ENCODE data around the gene ADAMTS9. TPM values are rescaled to one million over a fixed set of nuclear protein-coding genes. Genes with fewer than 3 reads are reported as not detected.

ADAMTS9 gene
- total RNA-seq, 1 donor from 2014 or later: 0.81 TPM

DNA sequence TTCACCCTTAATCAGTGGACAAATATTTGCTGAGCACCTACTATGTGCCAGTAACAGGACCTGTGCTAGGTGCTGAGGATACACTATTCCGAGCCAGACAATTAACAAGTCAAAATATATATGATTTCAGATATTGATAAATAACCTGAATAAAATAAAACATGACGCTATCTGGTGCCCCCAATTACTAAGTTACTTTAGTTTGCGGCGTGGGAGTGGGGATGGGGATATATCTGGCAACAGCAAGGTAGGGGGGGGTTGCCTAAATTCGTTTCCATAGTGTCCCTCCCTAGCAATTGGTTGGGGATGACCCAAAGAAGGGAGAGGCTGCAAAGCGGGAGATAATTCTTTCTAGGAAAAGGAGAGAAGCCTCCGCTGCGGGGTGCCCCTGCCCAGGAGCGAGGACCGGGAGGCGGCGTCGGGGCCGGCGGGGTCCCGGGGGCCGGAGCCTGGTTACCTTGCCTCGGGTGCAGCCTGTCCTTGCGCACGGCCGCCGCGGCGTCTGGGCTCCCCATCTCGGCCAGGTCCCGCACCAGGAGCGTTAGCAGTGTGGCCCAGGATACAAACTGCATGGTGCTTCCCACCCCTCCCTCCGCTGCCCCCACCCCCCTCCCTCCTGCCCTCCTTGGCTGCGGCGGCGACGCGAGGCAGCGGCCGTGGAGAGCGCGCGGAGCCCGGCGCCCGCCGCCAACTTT is 567 bp downstream of the ADAMTS9 start:
- ATAC-seq: no peak
- DNase-seq (ENCODE audit: low spot score): no peak

DNA sequence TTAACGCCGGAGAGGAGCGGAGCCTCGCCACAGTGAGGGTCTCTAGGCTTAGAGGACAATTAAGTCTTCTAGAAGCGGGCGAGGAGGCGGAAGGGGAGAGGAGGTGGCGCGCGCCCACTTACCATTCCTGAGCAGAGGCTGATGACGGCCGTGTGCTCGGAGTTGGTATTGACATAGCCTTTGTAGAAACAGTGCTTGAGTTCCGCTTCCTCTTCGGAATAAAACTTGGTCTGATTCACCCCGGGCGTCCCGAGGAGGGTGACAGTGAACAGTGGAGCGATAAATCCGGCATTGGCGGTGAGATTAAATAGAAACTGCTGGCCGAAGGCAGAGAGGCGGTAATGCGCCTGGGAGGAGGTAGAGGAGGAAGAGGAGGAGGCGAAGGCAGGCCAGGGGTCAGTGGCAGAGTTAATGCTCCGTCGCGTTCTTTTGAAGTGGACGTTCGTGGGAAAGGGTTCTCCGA is 1.3 kb downstream of the ADAMTS9 start:
- DNase-seq (ENCODE audit: low spot score): no peak
- peak; percentile 42 for ATAC-seq

DNA sequence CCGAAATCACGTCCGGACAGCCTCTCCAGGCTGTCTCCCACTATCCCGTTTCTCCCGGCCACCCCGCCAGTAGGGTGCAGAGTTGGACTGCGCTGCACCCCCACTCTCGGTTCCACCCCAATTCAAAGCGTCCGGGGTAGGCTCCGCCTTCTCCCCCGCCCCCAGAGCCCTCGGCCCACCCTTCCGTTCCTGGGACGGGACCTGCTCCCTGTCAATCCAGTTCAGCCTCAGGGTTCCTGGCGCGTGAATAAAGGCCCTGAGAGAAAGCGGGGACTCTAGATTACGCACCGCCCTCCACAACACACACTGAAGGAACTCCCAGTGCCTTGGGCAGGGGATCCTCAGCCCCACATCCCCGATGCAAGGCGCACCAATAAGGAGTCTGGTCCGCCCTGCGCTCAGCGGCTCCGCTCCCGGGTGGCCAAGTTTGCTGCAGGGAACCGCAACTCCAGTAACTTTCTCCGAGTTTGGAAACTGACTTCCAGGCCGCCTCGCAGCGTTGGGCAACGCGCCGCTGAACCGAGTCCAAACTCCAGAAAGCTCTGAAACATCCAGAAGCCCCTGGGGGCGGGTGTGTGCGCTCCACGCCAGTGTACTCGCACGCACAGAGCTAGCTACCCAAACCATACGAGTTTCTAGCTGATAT is 1.9 kb downstream of the ADAMTS9 start:
- peak; percentile 84 for DNase-seq (ENCODE audit: low spot score)
- ATAC-seq: peak; percentile 89

DNA sequence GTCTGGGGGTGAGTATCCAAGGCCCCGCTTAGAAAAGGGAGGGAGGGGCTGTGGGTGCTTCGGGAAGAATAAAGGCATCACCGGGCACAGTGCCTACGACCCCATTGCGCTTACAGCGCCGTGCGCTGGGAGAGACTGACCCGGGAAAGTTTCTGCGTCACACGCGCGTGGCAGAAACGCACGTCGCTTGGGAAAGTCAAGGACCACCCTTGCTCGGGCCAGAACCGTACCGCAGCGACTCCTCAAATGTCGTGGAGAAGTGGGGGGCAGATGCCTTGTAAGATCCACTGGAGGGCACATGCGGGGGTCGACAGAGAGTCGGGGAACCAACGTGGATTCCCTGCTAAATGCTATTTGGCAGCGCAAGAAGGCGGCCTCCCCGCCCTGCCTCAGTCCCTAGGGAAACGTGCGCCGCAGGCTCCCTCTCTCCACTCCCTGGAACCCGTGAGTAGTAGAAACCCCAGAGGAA is 2.4 kb downstream of the ADAMTS9 start:
- DNase-seq (ENCODE audit: low spot score) (peak; percentile 51), ATAC-seq (peak; percentile 4)

- peak; percentile 7 for ATAC-seq
- DNase-seq (ENCODE audit: low spot score): no peak
Measured at GRCh38 chr3:64684715-64685261, 3.0 kb downstream of the ADAMTS9 start.

GRCh38 chr3:64681827-64682226 is 6.0 kb downstream of the ADAMTS9 start:
- DNase-seq (ENCODE audit: low spot score) (no peak), ATAC-seq (no peak)

GRCh38 chr3:64681015-64681414 is 6.8 kb downstream of the ADAMTS9 start:
- no peak for ATAC-seq

DNA sequence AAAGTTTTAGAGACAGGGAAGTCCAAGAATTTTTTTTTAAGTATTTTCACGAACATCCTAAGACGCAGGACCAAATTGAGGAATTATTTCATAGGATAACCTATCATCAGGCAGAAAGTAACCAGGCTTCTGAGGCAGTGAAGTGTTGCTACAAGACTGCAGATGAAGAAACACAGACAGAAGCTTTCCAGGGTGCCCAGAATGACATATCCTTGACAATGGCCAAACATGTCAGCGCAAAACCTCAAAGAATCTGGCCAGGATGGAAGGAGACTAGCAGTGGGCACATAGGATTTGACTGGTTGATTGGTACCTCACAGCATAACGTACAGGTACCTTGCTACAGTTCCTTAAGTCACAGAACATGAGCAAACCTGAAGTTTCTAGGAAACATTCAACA is 7.5 kb downstream of the ADAMTS9 start:
- no peak for ATAC-seq
- no peak for DNase-seq (ENCODE audit: low spot score)

More at GRCh38 chr3:64681015-64681414, 6.8 kb downstream of the ADAMTS9 start:
- no peak for DNase-seq (ENCODE audit: low spot score)

DNA sequence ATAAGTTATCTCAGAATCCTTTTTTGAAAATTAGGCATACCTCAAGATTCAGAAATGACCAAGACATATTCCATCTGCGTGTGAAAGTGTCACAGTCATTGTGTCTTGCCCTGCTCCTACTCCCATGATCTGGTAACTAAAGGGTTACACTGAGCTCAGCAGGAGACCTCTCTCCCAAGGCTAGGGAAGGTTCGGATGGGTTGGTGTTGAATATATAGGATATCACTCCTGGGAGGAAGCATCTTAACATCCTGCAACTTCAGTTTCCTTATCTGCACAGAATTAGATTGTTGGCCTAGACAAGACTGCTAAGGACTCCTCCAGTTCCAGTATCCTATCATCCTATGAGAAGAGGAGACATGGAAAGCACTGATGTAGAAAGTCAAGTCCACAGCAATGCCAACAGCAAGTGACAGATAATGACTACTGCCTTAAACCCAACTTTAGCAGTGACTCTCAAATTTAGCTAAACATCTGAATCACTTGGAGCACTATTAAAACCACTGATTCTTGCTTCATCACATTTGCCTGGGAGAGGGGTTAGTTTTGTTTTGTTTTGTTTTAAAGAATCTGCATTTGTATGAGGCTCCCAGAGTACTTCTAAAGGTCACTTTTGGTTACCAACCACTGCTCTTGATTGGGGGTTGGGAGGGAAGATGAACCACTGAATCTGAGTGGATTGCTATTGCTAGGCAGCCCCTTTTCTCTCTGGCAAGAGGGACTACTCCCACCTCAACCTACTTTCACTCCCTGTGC is 9.7 kb downstream of the ADAMTS9 start:
- DNase-seq (ENCODE audit: low spot score) (no peak), ATAC-seq (no peak)

DNA sequence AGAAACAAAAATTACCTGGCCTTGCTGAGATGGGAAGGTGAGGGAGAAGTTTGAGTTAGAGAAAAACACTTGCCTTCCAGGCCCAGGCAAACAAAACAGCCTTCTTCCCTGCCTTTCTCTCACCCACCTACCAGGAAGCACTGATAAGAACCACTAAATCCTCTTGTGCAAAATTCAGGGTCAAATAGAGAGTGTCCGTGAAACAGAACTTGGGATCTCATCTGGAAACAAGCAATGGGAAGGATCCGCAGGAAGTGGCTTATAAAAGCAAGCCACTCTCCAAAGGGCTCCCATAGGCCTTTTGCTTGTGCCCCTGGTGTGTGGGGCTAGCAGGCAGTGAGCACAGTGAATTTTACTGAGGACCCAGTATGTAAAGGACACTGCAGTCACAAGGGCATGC is 11.0 kb downstream of the ADAMTS9 start:
- ATAC-seq (no peak), DNase-seq (ENCODE audit: low spot score) (no peak)

DNA sequence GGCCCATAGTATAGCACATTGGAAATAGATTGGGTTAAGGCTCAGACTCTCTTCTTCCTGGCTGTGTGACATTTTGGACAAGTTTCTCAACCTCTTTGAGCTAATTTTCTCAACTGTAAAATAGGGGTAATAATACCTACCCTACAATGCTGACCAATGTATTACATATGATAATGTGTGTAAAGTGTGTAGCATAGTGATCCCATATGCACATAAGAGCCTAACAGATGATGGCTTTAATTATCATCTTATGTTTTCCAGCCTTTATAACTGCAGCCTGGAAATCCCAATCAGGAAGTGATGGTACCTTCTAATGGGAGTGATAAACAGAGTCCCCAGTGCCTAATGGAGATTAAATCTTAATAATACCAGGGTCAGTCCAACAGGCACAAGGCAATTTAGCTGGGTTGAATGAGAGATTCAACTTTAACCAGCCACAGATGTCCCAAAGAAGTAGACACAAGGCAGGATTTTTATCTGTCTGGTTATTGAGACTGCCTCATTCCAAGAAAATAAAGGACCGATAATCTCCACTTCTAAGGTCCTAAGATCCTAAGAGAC is 12.0 kb downstream of the ADAMTS9 start:
- ATAC-seq (no peak), DNase-seq (ENCODE audit: low spot score) (no peak)

- DNase-seq (ENCODE audit: low spot score): no peak
- ATAC-seq: no peak
Measured at GRCh38 chr3:64674591-64675076, 13.2 kb downstream of the ADAMTS9 start.

- DNase-seq (ENCODE audit: low spot score) (no peak), ATAC-seq (no peak)
Measured at GRCh38 chr3:64673159-64673715, 14.6 kb downstream of the ADAMTS9 start.

DNA sequence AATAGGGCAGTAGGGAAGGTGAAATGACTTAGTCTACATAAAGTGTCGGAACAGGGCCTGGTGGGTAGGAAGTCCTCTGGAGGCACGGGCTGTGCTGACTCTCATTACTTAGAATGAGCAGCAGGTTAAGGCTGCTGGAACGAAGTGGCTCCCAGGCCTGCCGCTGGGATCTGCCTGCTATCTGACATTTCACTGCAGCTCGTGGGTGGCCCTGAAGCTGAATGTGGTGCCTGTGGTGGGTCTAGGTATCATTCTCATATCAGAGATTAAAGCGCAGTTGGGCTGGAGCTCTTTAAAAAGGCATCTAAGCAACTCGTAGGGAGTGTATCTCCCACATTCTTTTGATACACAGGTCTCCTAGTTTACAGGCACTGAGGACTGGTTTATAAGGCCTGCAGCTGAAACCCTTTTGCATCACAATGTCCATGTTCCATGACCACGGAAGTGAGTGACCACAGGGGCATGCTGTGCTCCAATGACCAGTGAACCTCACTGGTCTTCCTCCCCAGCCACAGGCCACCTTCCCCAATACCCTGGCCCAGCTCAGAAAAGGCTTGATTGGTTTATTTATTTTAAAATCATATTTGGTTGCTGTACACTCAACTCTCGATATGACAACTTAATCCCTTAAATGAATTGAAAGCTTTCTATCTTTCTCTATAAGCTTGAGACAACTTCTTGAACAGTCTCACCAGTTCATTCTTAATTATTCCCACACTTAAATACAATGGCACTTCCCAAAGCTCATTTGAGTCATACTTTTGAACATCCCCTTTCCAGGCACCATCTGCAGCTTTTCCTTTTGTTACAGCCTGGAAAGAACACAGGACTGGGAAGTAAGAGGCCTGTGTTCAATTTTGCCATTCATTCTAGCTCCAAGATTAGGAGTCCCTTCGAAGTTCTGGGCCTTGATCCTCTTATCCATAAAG is 19.0 kb downstream of the ADAMTS9 start:
- DNase-seq (ENCODE audit: low spot score) (no peak), ATAC-seq (no peak)

- DNase-seq (ENCODE audit: low spot score) (peak; percentile 51), ATAC-seq (peak; percentile 60)
Measured at GRCh38 chr3:64667887-64668581, 19.8 kb downstream of the ADAMTS9 start.

GRCh38 chr3:64667138-64667537 is 20.7 kb downstream of the ADAMTS9 start:
- DNase-seq (ENCODE audit: low spot score) (no peak), ATAC-seq (no peak)

- ATAC-seq: no peak
- no peak for DNase-seq (ENCODE audit: low spot score)
Measured at GRCh38 chr3:64666171-64666588, 21.6 kb downstream of the ADAMTS9 start.

DNA sequence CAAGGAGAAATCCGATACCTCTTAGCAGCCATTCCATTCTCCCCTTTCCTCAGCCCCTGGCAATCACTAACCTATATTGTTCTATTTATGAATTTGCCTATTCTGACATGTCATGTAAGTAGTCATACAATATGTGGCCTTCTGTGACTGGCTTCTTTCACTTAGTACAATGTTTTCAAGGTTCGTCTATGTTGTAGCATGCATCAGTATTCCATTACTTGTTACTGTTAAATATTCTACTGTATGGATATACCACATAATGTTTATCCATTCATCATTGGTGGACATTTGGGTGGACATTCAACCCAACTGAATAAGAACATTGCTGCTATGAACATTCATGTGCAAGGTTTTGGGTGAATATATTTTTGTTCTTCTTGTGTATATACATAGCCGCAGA is 23.4 kb downstream of the ADAMTS9 start:
- ATAC-seq (no peak), DNase-seq (ENCODE audit: low spot score) (no peak)

GRCh38 chr3:64659617-64659978 is 28.2 kb downstream of the ADAMTS9 start:
- ATAC-seq: no peak
- no peak for DNase-seq (ENCODE audit: low spot score)
